SK-N-DZ (cell line): Measurements from ENCODE around the gene SCMH1. TPM values are rescaled to one million over a fixed set of nuclear protein-coding genes. Genes with fewer than 3 reads are reported as not detected.

Source experiments
- DNase-seq: peaks from one replicate; pipeline ENCODE4 v3.0.0-alpha.2; 2015; ENCODE audit warnings: low spot score
- polyA plus RNA-seq, 2 experiments: library from polyadenylated mRNA; depleted of rRNA; stranded (reverse); fragments of >200 nt; gene quantifications; 2 replicates each; pipeline ENCODE4 v1.2.3, GENCODE V29; 2014

Gene SCMH1
- polyA plus RNA-seq (2014; cell fraction: cytosol; rRNA removed) = 29.6 and 34.6 TPM in 2 replicates
- polyA plus RNA-seq (2014; cell fraction: nucleus; rRNA removed) = 31.9 and 42.3 TPM in 2 replicates

GRCh38 chr1:41241749-41242341, at the start of gene SCMH1:
TSS of gene SCMH1 (minus strand) at chr1:41242306. CDS start at chr1:41186133, 56,173 bp downstream.
- DNase-seq = peak; percentile 29

DNA sequence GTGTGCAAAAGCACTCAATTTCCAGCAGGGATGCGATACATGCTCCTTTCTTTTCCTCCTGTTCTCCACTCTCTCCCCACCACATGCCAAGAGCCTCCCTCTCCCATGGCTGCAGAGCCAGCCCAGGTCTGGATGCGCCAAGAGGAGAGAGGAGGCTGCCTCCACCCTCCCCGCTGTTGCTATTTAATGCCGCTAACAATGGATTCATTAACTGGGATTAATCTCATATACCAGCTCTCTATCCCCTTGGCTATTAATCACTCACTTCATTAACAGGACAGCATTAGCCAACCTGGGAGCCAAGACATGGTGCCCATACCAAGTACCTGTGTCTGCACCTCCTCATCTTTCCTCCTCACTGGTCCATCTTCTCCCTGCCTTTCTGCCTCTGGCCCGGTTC, 49.1 kb upstream of the SCMH1 start:
- DNase-seq = no peak

DNA sequence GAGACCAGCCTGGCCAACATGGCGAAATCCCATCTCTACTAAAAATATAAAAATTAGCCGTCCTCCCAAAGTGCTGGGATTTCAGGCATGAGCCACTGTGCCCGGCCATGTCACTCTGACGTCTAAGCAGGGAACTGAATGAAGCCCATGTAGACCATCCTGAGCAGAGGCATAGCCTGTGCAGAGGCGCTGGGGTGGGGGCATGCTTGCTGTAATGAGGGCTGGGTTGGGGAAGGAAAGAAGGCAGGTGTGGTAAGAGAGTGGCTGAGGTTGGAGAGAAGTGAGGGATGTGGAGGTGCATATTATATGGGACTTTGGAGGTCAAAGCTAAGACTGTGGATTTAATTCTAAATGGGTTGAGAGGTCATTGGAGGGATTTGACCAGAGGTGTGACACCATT, 47.1 kb upstream of the SCMH1 start:
- DNase-seq = no peak

DNA sequence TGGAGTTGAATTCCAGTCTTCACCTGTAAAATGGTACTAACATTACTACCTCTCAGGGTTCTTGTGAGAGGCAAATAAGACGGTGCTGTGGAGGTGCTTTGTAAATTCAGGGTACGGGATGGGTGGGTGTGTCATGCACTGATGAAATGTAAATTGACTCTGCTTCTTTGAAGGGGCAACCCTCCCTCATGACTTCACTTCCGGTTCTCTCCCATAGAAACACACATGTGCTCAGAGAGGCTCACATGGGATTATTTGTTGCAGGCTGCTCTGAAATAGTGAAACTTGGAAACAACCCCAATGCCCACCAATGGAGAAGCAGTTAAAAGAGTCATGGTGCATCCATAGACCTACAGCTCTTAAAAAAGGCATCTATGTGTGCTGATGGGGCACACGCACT, 44.9 kb upstream of the SCMH1 start:
- no peak for DNase-seq

DNA sequence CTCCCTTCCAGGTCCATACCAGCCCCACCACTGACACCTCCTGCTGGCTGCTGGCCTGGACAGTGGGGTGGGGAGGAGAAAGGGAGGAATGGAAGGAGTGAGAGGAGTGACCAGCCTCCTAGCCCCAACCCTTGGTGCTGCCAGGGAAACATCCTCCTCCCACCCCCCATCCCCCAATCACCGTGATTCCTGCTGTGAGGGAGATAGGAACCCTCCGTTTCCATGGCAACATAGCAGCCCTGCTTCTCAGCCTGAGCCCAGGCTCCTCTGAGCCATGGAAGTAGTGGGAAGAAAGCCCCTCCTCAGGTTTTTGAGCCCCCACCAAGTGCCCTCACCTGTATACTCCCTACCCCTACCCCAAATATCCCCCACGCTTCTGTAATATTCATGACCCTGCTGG, 44.4 kb upstream of the SCMH1 start:
- DNase-seq = peak; percentile 47

GRCh38 chr1:41285818-41286217, 43.7 kb upstream of the SCMH1 start:
- DNase-seq = no peak

DNA sequence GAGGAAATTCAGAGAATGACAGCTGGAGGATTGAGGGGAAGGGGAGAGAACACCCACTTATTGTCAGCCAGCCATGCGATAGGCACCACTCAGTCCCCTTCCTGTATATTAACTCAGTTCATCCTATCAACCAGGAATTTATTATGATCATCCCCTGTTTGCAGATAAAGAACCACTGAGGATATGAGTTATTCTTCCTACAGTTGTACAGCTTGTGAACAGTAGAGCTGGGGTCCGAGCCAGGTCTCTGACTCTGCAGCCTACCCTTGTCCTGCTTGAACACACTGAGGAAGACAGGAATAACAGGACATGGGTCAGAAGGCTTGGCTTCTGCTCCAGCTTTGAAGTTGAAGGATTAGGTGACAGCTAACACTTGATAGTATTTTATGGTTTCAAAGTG, 42.0 kb upstream of the SCMH1 start:
- no peak for DNase-seq

DNA sequence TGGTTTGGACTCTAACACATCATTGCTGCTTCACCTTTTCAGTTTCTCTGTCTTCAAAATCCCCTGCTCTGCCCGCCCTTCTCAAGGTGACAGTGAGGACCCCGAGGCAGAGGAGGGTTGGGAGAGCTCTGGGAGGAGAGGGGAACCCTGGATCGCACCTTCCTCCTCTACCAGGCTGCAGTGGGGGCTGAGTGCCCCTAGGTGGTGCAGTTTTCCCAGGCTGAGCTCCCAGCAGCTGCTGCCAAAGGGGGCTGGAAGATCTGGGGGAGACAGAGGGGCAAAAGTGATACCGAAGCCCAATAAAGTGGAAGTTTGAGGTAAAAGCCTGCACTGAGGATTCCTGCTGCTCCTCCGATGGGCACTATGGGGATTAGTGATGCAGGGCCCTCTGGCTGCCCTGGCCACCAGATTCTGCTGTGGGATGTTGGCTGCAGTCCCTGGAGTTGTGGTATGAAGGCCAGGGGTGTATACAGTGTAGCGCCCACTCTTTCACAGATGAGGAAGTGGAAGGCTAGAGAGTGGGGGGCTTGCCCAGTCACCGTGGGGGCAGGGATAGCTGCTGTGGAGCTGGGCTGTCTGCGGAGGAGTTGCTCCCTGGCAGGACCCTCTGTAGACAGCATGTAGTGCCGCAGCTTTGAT, 40.7 kb upstream of the SCMH1 start:
- DNase-seq = peak; percentile 23

- no peak for DNase-seq
Observed at GRCh38 chr1:41281334-41281733, 39.2 kb upstream of the SCMH1 start.

DNA sequence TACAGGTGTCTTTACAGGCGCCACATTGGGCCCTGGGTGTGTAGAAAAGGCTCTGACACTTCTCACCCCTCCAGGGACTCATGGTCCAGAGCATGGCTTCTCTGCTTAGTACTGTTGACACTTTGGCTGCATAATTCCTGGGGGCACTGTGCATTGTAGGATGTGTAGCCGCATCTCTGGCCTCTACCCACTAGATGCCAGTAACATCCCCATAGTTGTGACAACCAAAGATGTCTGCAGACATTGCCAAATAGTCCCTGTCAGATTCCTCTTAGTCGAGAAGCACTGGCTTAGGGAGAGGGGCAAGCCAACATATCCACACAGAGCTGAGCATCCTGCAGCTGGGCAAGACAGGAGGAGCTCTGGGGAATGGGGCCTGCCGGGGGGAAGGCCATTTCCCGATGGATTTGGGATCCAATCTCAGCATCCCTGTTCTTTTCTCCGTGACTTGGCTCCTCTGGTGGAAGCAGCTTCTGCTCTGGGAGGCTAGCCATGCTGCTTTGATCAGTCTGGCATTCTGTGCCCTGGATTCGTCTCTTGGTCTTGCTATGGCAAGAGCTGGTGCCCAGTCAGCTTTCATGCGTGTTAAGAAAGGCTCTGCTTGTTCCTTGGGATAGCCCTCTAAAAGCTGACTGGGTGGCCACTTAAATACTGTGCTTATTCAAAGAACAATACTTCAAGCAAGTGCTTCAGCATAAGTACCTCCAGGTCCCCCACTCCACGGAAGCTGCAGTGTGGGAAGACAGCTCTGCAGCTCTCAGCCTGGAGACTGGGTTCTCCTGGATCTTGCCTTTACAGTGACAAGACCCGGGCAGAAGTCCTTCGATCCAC, 38.3 kb upstream of the SCMH1 start:
- no peak for DNase-seq

- DNase-seq = no peak
Observed at GRCh38 chr1:41278076-41278475, 36.0 kb upstream of the SCMH1 start.

DNA sequence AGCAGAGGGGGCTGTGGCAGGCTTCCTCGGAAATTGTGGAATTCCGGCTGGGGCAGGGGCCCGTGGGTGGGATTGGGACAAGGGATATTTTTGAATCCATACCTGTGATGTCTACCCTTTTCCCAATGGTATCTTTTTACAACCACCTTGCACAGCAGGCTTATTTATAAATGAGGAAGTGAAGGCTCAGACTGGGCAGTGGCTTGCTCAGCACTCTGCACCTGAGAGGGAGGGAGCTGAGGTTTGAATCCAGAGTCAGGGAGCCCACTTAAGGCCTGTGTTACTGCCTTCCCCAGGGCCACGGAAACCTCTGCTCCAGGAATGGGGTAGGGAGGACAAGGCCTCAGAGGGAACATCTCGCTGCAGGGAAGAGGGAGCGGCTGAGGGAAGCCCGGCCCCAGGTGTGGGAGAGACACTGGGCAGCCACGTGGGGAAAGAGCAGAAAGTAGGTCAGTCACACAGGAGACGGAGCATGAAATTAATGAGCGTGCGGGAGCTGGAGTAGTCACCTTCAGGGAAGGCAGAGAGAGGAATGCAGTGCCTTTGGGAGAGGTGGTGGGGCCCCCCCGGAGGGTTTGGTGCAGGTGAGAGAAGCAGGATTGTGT, 35.4 kb upstream of the SCMH1 start:
- DNase-seq = peak; percentile 13

- DNase-seq = no peak
Observed at GRCh38 chr1:41275831-41276230, 33.7 kb upstream of the SCMH1 start.

- no peak for DNase-seq
Observed at GRCh38 chr1:41274752-41275545, 32.8 kb upstream of the SCMH1 start.

- no peak for DNase-seq
Observed at GRCh38 chr1:41272601-41273000, 30.5 kb upstream of the SCMH1 start.

DNA sequence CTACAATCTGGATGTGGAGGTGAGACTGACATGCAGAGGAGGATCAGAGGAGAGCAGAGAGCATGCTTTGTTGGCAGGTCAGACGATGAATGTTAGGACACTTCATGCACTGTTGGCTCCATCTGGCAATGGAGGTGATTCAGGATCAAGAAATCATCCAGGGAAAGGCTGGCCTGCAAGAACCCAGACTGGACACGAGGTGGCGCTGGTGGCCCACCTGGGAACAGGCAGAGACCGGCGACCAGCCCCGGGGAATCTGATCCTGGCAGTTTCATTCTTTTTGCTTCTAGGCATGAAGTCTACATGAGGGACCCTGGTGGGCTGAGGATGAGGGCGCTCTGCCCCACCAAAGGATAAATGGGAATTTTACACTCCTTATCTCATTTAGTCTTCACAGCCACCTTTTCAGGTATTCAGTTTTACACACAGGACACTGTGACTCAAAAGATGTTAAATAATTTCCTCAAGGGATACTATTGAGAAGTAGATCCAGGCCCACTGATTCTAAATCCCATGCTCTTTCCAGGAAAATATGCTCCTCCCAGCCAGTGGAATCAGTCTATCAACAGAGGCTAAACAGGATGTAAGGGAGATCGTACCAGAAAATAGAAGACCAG, 26.2 kb upstream of the SCMH1 start:
- peak; percentile 64 for DNase-seq

DNA sequence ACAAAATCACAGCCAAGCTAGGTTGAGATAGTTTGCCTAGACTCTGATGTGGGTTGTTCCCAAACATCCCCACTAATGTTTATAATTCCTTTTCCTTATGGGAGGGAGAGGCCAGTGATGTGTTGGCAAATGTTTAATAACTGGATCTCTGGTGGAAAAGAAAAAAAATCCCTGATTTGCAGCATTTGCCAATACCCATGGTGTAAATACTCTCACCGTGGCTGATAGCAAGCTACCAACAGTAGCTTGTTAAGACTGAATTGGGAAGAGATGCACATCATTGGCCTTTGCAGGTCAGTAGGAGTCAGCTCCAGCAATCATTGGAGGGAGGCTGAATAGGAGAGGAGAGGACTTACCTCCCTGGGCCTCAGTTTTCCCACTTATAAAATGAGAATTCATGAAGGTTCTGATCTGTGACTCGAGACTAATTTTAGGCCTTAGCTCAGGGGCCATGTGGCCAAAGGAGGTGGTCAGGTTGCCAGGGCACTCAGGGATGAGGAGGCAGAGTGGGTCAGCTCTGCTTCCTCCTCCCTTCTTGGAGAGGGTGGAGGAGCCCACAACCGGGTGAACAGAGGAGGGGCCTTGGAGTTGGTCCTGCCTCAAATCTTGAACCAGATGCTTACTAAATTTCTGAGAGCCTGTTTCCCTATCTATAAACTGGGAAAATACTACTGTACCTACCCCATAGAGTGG, 20.0 kb upstream of the SCMH1 start:
- no peak for DNase-seq

- DNase-seq = no peak
Observed at GRCh38 chr1:41260768-41261167, 18.7 kb upstream of the SCMH1 start.

GRCh38 chr1:41259221-41259620, 17.1 kb upstream of the SCMH1 start:
- DNase-seq = no peak

DNA sequence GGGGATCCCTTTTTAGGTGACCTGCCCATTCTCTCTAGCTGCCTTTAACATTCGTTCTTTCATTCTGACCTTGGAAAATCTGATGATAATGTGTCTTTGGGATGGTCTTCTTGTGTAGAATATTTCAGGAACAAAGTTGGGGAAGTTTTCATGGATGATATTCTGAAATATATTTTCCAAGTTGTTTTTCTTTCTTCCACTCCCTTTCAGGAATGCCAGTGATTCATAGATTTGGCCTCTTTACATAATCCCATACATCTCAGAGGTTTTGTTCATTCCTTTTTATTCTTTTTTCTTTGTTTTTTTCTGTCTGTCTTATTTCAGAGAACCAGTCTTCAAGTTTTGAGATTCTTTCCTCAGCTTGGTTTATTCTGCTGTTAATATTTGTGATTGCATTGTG, 13.9 kb upstream of the SCMH1 start:
- DNase-seq = no peak
